Esophagus muscularis mucosa (tissue), 4 donors: ENCODE results near the gene AHCYL2. TPM values are rescaled to one million over a fixed set of nuclear protein-coding genes. Genes with fewer than 3 reads are reported as not detected.

Experiments
- DNase-seq: peaks from one replicate; pipeline ENCODE4 v3.0.0-alpha.2; 2017; ENCODE audit errors: extremely low spot score
- H3K27ac ChIP-seq, 4 donors: fragments of 200-600 bp; sonication (generic); replicated peaks in 1 of 4; 1 replicate in 3 of 4; 2 replicates in 1 of 4; pipeline ENCODE4 v1.5.1; 2016 to 2019; ENCODE audit warnings: mild to moderate bottlenecking in 1 of 4
- H3K27me3 ChIP-seq, 4 donors: fragments of 200-600 bp; sonication (generic); one replicate each; pipeline versions ENCODE4 v1.5.1 to v1.6.0; 2016 to 2019
- H3K36me3 ChIP-seq, 4 donors: fragments of 200-600 bp; sonication (generic); one replicate each; pipeline ENCODE4 v1.5.1; 2016 to 2019
- H3K4me1 ChIP-seq, 4 donors: fragments of 200-600 bp; sonication (generic); one replicate each; pipeline ENCODE4 v1.5.1; 2016 to 2019
- H3K4me3 ChIP-seq, 4 donors: fragments of 200-600 bp; sonication (generic); 1 replicate in 2 of 4; 2 replicates in 2 of 4; pipeline ENCODE4 v1.5.1; 2016 to 2019; ENCODE audit warnings: mild to moderate bottlenecking in 4 of 4, moderate library complexity in 1 of 4
- H3K9me3 ChIP-seq, 4 donors: fragments of 200-600 bp; sonication (generic); 1 replicate in 3 of 4; 2 replicates in 1 of 4; pipeline ENCODE4 v1.5.1; 2016 to 2019
- EP300 ChIP-seq: sonication (generic); formaldehyde crosslinking; IDR thresholded peaks from one replicate; pipeline ENCODE4 v1.6.1; 2017; ENCODE audit warnings: antibody characterized with exemption
- POLR2A ChIP-seq: fragments of 450-650 bp; IDR thresholded peaks from one replicate; pipeline ENCODE4 v1.6.1; 2017; ENCODE audit warnings: antibody characterized with exemption, moderate library complexity, mild to moderate bottlenecking, low read depth
- POLR2AphosphoS5 ChIP-seq, 2 donors: sonication (generic); formaldehyde crosslinking; IDR thresholded peaks; one replicate each; pipeline ENCODE4 v1.6.1; 2017; ENCODE audit warnings: antibody characterized with exemption in 2 of 2
- WGBS: methylation state at CpG from one replicate; pipeline ENCODE4 v1.1.5; 2018; 5-methylcytosine and 5-hydroxymethylcytosine counted together
- intact Hi-C: fragments of 100-400 bp; cut with DNase I; formaldehyde crosslinking; loops from one replicate; pipeline ENCODE4 v1.15.1; 2023
- total RNA-seq, 4 donors: library from RNA; depleted of rRNA; stranded (reverse); fragments of >200 nt; gene quantifications; one replicate each; pipeline versions ENCODE4 v1.1.0 to v1.2.1, GENCODE V29; 2016
- TF ChIP-seq, protein P1 (sequence below), 3 experiments: fragments of 200-600 bp in 2 of 3; fragments of 450-650 bp in 1 of 3; sonication (generic) in 2 of 3; IDR thresholded peaks; one replicate each; pipeline ENCODE4 v1.5.1; 2017 to 2019; ENCODE audit warnings: antibody characterized with exemption in 3 of 3, mild to moderate bottlenecking in 2 of 3, moderate library complexity in 1 of 3

AHCYL2 gene
- total RNA-seq, 4 donors from 2014 or later: 9.7 to 14.2 (median 11.9) TPM

- no peak for DNase-seq
- Histone ChIP-seq H3K4me3 (peak overlapping the region; percentile 85 to 98 (median 94)), H3K36me3 (no peaks in the 10 kb centered on the region), H3K9me3 (no peaks in the 10 kb centered on the region), H3K27ac (peak overlapping the region; percentile 93 to 96 (median 94)), H3K4me1 (peaks cover 5 to 44% (median 28%) of the 10 kb centered on the region in 4 donors), H3K27me3 (no peaks in the 10 kb centered on the region)
- intact Hi-C loops: loop anchor here (10.0 kb wide), 1 partner anchor 139 kb away; no protein-coding TSS in a partner anchor
- WGBS: 18% methylated on average over 11 of the region's 11 CpGs
- TF ChIP-seq EP300: no peak
- no peak for TF ChIP-seq POLR2A
- TF ChIP-seq POLR2AphosphoS5 (IDR thresholded peaks at IDR 0.05): no peak
- TF ChIP-seq, protein P1, sequence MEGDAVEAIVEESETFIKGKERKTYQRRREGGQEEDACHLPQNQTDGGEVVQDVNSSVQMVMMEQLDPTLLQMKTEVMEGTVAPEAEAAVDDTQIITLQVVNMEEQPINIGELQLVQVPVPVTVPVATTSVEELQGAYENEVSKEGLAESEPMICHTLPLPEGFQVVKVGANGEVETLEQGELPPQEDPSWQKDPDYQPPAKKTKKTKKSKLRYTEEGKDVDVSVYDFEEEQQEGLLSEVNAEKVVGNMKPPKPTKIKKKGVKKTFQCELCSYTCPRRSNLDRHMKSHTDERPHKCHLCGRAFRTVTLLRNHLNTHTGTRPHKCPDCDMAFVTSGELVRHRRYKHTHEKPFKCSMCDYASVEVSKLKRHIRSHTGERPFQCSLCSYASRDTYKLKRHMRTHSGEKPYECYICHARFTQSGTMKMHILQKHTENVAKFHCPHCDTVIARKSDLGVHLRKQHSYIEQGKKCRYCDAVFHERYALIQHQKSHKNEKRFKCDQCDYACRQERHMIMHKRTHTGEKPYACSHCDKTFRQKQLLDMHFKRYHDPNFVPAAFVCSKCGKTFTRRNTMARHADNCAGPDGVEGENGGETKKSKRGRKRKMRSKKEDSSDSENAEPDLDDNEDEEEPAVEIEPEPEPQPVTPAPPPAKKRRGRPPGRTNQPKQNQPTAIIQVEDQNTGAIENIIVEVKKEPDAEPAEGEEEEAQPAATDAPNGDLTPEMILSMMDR (IDR thresholded peaks at IDR 0.05): no peak
Observed at GRCh38 chr7:129225931-129226572, 1.2 kb downstream of the AHCYL2 start.

GRCh38 chr7:129227646-129228578 lies 3.1 kb downstream of the AHCYL2 start:
- no peaks in the 10 kb centered on the region for H3K9me3 ChIP-seq

DNA sequence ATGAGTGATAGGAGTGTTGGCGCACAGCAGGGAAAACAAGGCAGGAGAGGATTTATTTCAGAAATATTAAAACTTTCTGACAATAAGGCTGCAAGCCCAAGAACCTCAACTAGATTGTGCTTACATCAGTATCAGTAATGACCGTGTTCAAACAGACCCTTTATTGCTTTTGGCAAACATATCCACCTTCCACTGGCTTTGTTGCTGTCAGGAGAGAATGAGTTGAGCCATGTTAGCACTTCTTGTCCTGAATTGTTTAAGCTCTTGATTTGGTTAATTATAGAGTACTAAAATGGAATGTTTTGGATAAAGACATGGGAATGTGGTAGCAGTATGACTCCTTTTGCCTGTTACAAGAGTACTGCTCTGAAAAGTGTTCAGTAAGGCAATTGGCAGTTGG lies 3.8 kb downstream of the AHCYL2 start:
- 82% methylated on average over 2 of the region's 2 CpGs for WGBS
- H3K4me3 ChIP-seq: no peak overlapping the region

More at GRCh38 chr7:129227646-129228578, 3.1 kb downstream of the AHCYL2 start:
- Histone ChIP-seq H3K4me1 (peaks cover 5 to 44% (median 28%) of the 10 kb centered on the region in 4 donors), H3K27ac (no peak overlapping the region), H3K36me3 (no peaks in the 10 kb centered on the region), H3K27me3 (no peaks in the 10 kb centered on the region), H3K4me3 (no peak overlapping the region)
- intact Hi-C loops: loop anchor here (10.0 kb wide), 1 partner anchor 137 kb away; no protein-coding TSS in a partner anchor
- no peak for TF ChIP-seq EP300
- no peak for TF ChIP-seq POLR2AphosphoS5 (IDR thresholded peaks at IDR 0.05)
- TF ChIP-seq POLR2A: no peak
- TF ChIP-seq, protein P1 (IDR thresholded peaks at IDR 0.05): no peak
- 90% methylated on average over 4 of the region's 4 CpGs for WGBS
- no peak for DNase-seq

DNA sequence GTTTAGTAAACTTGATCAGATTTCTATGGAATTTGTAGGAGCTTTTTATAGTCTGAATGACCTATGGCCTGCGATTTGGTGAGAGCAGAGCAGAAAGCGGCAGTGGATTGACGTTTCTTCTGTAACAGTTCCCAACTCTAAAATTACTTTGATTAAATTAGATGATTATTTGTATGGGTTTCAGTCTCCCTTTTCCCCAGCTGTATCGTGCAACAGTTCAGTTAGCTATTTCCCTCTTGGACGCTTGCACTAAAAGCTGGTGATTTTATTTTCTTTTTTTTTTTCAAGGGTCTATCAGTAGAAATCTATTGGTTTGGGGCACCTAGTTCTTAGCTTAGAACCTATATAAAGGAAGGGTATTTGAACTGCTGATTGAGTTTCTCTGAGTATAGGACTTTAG lies 6.8 kb downstream of the AHCYL2 start:
- no peak for DNase-seq
- Histone ChIP-seq H3K9me3 (no peaks in the 10 kb centered on the region), H3K4me3 (no peak overlapping the region), H3K36me3 (no peaks in the 10 kb centered on the region), H3K27me3 (no peaks in the 10 kb centered on the region), H3K4me1 (peaks cover 0 to 25% (median 10%) of the 10 kb centered on the region in 4 donors), H3K27ac (no peak overlapping the region)
- WGBS: 95% methylated on average over 5 of the region's 5 CpGs
- intact Hi-C loops: loop anchor here (1.0 kb wide), 1 partner anchor 17 kb away; no protein-coding TSS in a partner anchor
- TF ChIP-seq EP300: no peak
- no peak for TF ChIP-seq POLR2AphosphoS5 (IDR thresholded peaks at IDR 0.05)
- TF ChIP-seq POLR2A: no peak
- TF ChIP-seq, protein P1 (IDR thresholded peaks at IDR 0.05): no peak

More for the DNA sequence above, 3.8 kb downstream of the AHCYL2 start:
- Histone ChIP-seq H3K27me3 (no peaks in the 10 kb centered on the region), H3K36me3 (no peaks in the 10 kb centered on the region), H3K4me1 (peaks cover 5 to 43% (median 27%) of the 10 kb centered on the region in 4 donors), H3K27ac (no peak overlapping the region), H3K9me3 (no peaks in the 10 kb centered on the region)
- intact Hi-C loops: loop anchor here (10.0 kb wide), 1 partner anchor 136 kb away; no protein-coding TSS in a partner anchor
- DNase-seq: no peak
- TF ChIP-seq POLR2AphosphoS5 (IDR thresholded peaks at IDR 0.05): no peak
- TF ChIP-seq, protein P1 (IDR thresholded peaks at IDR 0.05): no peak
- TF ChIP-seq EP300: no peak
- TF ChIP-seq POLR2A: no peak
